HG03095 (cell line): ENCODE measurements around the gene AREL1.

ENCODE experiments used
- ATAC-seq: cut with Tn5 transposase; IDR thresholded peaks from one replicate; pipeline ENCODE4 v1.9.1; 2021; ENCODE audit warnings: moderate library complexity; ENCODE audit not compliant: unreplicated experiment

AREL1 gene

DNA sequence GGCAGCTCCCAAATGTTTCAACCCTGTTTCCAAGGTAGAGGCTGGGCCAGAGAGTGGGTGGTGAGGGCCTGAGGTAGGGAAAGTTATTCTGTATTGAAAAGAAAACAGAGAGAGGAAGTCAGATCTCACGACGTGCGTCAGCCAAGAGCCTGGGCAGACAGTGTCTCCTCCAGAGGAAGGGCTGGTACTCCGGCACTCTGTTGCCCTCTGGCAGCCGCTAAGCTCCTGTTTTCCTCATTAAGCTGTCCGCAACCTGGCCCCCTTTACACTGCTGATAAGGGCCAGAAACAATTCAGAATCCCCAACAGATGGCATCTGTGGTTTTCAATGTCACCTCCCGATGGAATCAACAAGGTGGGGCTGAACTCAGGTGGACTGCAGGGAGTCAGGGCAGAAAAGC, 74.8 kb downstream of the AREL1 start:
- ATAC-seq, result no peak

DNA sequence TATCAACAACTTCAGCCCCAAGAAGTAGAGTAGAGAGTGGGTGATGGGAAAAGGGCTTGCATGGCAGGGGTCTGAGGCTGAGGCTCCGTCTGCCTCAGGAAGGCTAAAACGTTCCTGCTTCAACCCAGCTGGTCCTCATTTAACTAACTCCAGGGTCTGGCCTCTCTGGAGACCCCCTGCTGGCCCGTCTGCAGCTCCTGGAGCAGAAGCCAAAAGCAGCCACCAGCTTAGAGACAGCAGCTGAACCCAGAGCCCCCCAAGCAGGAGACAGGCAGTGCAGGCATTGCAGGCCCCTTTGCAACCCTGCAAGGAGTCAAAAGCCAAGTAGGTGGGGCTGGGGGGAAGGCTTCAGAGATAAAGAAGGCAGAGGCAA, 75.7 kb downstream of the AREL1 start:
- no peak for ATAC-seq

DNA sequence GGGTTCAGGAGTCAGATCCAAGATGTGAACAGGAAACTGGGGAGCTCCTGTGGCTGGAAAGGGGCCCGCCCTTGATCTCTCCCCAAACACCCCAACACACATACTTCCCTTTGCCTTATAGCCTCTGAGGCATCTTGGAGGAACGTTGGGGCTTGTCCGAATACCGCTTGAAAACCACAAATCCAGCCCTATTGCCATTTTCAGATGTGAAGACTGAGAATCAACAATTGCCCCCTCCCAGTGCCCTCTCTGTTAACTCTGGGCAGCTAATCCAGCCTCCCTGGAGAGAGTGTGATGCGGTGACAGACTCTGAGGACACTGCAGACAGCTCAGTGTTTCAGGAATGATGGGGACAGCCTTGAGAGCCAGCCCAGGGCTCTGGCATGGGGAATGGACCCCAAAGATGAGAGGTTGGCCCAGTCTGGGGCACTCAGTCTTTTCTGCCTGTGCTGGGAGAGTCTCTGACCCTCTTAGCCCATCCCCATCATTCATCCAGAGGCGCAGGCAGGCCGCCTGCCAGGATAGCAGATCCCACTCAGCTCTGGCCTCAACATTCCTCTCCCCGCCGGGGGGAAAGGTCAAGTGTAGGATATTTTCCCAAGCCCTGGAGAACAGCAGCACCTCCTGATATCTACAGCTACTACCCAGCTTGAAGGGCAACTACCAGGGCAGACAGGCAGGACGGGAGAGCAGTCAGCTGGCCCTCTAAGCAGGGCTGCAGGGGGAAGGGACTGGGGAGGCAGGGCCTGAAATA, 76.3 kb downstream of the AREL1 start:
- no peak for ATAC-seq

DNA sequence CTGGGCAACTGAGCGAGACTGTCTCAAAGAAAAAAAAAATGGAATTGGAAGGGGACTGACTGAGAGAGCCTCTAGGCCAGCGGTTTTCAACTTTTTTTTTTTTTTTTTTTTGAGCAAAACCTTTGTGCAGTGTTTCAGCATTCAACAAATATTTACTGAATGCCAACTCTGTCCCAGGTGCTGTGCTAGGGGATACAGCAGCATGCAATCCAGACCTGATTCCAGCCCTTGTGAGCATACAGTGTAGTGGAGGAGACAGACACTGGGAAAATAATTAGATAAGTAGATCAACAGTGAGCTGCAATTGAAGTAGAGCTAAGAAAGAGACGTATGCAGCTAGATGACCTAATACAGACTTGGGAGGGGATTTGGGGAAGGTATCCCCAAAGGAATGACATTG, 77.0 kb downstream of the AREL1 start:
- no peak for ATAC-seq

DNA sequence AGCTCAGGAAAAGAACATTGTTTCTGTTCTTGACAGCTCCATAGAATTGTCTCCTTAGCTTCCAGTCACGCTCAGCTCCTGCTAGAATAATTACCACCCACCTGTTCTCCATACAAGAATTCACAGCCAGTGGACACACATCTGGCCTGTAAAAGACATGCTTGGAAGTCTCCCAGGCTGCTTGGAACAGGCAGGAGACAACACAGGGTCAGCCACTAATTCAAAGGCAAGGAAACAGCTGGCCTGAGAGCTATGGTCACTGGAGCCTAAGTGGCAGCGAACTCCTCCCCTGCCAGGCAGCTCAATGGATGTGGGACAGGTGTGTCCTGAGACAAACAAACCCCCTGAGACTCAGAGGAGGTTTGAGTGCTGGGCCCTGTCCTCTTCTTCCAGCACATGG, 77.9 kb downstream of the AREL1 start:
- ATAC-seq, result no peak

DNA sequence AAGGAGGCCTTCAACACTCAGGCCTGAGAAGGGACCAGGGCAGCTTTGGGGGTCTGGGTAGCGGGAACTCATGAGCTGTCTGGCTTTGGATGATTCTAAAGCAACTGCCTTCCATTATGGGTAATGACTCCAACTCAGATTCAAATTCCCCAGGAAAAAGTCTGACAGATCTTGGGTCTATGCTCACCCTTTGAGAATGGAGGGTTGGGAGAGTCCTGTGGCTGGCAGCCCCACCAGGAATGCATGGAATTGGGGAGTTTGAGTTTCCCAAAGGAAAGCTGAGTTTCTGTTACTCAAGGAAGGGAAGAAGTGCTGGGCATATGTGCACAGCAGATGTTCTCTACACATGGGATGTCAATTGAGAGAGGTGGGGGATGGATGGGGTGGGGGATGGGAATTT, 78.4 kb downstream of the AREL1 start:
- ATAC-seq, result no peak

DNA sequence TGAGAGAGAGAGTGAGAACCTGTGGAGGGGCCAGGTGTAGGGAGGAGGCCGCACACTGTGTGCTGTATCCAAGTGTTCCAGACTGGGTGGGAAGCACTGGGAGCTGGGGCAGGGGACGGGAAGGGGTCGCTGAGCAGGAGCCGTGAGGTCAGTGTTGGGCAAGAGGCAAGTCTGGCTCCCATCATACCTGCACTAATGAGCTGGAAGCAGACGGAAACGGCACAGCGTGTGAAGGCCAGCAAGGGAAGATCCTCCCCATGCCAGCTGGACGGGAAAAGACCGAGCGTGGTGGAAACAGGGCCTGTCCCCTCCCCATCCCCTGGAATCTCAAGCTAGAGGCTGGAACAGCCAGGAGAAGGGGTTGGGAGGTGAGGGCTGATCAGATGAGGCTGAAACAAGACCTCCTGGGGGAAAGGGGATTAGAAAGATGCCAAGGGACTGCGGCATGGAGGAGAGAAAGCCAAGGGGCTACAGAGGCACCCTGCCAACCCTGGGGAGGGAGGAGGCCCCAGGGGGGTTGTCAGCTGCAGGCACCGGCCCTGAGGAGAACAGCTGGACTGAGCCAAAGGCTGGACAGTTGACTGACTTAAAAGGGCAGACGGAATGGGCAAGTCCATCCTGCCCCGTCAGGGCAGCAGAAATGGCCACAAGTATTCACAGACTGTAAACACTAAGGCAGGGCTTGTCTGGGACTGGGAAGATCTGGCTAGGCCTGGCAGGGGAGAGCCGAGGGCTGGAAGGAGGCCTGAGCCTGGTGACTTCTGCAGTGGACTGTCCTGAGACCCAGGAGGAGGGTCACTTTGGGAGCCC, 81.8 kb downstream of the AREL1 start:
- no peak for ATAC-seq

DNA sequence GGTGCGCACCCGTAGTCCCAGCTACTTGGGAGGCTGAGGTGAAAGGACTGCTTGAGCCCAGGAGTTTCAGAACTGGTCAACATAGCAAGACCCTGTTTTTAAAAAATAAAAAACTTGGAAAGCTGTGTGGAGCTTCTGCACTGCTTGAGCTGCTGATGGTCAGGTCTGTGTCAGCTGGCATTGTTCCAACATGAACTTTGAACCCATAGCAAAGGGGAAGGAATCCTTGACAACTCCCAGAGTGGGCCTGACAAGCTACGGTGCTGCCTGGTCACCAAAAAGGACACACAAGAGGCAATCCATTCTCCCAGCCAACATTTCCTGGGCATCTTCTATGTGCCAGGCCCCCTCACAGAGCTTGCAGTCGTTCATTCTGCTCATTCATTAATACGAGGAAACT, 84.5 kb downstream of the AREL1 start:
- no peak for ATAC-seq

DNA sequence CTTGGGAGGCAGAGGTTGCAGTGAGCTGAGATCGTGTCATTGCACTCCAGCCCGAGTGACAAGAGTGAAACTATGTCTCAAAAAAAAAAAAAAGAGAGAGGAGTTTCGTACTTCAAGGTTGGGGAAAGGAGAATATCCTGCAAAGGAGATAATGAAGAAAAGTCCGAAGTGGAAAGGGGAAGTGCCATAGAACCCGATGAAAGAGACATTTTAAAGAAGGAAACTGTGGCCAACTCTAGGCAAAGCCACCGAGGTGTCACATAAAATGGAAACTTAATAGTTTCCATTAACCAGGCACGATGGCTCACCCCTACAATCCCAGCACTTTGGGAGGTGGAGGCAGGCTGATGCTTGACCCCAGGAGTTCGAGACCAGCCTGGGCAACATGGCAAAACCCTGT, 85.8 kb downstream of the AREL1 start:
- no peak for ATAC-seq

DNA sequence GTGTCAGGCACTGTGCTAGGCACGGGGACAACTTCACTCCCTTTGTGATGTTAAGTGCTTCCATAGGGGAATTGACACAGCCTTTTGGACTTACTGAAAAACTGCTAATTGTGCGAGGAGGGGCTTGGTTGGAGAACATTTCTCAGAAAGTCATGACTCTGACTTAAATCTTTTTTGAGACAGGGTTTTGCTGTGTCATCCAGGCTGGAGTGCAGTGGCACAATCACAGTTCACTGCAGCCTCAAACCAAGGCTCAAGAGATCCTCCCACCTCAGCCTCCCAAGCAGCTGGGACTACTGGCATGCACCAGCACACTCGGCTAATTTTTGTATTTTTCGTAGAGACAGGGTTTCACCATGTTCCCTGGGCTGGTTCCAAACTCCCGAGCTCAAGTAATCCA, 90.6 kb downstream of the AREL1 start:
- no peak for ATAC-seq

DNA sequence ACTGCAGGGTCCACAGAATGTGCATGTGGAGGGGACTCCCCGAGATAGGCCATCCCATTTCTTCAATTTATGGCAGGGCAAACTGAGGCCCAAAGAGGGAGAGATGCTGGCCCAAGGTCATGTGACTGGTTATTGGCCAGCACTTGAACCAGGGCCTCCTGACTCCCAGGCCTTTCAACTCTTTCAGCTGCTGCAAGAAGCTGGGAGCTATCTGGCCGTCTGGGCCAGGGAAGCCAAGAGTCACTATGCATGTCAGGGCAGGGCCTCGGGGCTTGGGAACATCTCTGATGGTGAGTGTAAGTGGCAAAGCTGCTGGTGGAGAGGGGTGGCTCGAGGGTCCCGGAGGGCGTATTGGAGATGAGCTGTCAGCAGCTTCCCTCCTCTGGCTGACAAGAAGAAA, 91.3 kb downstream of the AREL1 start:
- no peak for ATAC-seq

DNA sequence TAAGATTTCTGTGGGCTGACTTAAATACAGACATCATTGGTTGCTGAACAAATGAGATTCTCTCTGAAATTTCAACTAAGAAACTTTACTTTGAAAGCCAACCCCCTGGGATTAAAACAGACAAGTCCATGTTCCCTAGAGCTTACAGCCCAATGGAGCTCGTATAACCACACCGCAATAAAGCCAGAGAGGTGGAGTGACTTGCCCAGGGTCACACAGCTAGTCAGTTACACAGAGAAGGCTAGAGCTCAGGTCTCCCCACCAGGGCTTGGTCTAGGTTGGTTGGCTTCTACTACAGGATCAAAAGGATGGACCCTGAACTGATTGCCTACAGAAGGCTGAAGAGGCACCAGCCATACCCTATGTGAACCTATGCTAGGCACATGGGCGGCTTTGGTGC, 92.0 kb downstream of the AREL1 start:
- no peak for ATAC-seq

DNA sequence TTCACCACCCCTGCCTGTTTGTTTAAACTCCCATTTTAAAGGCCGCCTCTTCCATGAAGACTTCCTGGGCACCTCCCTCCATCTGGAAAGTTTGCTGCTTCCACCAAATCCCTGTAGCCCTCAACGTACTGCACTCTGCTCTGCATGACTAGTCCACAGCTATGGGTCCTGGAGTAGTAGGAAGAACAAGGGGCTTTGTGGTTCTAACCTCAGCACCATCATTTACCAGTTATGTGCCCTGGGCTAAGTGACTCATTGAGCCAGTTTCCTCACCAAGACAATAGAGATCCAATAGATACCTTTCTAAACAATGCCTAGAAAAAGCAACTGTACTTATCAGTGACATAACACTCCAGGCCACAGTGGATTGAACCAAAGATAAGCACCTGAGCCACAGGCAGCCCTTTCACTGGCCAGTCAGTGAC, 92.4 kb downstream of the AREL1 start:
- ATAC-seq, result no peak

DNA sequence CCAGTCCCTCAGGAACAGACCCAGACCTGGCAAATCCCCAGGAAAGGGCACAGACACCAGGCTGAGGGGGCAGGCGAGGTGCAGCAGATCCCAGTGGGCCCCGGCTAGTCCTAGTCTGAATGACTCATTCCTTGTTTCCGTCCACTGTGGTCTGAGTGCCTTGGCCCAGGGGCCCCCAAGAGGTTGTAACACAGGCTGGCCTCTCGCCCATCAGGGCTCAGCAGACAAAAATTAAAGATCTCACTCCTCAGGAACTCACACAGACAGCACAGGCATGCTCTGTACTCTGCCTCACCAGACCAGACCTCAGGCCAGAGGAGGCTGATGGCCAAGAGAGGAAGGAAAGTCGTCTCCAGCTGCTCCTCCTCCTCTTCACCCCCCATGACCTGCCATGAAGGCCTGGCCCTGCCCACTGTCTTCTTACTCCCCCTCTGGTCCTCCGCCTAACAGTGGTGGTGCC, 93.2 kb downstream of the AREL1 start:
- no peak for ATAC-seq

DNA sequence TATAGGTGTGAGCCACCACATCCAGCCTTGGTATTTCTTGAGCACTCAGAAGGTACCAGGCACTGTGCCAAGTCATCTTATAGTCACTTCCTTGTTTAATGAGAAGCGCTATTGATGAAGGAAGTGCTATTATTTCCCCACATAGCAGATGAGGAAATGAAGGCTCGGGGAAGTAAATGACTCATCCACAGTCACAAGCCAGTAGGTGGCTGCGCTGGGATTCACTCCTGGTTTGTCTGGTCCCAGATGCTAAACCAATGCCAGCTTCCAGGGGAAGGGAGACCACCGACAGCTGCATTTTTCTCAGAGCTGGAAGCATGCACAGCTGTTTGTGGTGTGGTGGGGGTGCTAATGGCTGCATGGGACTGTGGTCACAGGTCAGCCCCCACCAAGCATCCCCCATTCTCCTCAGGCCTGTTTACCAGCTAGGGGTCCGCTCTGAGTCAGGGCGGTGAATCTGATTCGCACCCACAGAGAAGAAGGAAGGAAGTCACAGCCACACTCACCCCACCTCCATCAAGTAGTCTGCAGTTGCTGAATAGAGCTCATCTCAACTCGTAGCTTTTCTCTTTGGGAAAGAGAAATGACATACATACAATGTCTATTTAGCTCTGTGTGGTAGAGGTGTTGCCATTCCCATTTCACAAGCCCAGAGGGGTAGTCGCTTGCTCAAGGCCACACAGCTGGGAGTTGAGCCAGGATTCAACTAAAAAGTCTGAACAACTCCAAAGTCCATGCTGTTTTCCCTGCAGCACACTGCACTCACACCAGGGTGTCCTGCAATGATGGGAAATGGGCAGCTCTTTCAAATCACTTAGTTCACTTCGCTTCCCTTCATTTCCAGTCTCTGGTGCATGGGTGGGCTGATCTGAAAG, 94.6 kb downstream of the AREL1 start:
- no peak for ATAC-seq

DNA sequence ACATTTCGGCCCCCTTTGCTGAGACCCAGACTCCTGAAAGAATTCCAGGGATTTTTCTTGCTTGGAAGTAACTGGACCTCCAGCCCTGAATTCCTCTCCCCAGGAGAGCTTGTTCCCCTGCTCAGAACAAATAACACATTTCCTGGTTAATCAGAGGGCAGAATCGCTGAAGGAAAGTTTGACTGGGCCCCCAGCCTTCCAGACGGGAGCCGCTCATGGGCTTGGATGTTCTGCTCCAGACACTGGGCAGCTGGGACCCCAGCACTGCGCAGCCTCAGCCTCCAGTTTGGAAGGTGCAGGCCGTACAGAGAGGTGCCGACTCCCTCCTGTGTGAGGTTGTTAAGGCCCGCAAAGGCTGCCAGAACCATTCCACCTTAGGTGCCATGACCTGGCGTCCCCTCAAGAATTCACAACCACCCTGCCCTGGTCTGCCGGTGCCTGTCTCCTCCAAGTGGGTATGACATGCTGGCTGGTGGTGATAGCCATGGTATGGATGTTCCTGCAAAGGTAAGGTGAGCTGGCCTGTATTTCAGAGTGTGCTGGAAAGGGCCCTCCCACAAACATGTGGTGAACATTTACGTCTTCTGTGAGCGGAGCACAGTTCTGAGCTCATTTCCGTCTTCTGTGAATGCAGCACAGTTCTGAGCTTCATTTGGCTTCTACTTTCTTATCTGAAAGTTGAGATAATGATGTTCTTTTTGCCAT, 95.7 kb downstream of the AREL1 start:
- no peak for ATAC-seq

DNA sequence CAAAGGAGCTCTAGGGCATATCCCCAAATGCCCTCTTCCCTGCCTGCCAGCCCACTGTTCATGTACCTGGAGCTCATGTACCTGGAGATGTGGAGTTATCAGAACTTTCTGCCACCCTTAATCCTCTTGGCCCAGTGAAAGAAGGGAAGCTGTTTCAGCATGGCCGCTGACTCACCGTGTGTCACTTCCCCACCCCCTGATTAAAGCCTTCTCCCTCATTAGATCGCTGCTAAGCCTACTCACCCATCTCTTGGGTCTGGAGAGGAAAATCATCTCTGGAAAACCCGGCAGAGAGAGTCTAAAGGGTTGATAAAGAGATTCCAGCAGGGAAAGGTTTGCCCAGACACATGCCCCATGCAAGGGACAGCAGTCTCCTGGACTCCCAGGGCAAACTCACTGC, 96.4 kb downstream of the AREL1 start:
- no peak for ATAC-seq

DNA sequence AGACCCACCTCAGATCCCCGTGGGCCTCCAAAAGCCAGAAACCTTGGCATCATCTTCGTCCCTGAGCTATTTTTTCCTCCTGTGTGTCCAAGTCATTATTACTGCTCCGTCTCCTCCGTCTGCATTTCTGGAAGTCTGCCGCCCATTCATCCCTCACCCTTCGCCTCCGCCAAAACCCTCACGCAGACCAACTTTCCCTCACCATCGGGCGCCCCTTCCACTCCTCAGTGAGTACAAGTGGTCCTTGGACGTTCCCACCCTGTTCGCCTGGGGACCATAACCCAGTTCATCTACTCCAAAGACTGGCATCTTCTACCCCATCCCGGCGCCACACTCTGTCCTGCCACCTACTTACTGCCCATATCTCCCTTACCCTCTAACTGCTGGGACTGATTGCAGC, 97.1 kb downstream of the AREL1 start:
- no peak for ATAC-seq

DNA sequence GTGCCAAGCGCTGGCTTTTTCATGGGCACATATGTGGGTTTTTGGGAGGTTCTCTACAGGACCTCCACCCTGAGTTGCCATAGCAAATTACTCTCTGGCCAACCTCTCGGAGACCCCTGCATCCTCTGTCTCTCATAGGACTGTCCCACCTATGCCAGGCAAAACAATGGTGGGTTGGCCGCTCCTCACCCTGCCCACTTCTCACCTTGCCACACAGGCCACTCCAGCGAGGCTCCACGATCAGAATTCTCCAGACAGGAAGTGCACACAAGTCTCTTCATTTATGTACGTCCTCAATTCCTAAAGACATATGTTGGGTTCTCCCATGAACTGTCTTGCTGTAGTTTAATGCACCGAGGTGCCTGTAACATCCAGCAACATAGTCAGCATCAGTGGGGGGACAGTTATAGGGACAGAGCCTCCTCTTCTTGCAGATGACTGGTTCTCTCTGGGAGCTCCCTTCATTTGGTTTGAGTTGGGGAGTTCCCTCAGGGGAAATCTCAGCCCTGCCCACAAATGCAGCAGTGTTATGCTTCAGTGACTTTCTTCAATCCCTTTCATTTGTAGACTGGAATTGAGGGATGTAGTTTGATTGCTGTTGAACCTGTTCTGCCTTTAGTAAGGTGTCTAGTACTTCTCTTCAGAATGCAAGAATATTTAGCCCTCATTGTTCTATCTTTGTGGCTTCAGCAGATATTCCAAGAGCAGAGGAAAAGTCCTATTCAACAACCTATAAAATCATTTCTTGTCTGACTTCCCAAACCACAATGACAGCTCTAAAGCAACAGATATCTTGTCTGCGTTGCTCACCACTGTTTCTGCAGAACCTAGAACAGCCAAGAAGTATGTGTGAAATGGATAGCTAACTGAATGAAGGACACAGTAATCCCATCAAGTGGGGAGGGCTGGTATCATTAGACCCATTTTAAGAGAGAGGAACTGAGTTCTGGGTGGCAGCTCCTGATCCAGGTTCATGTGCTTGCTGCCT, 98.1 kb downstream of the AREL1 start:
- ATAC-seq, result no peak
